Sigmoid colon (tissue), 7 donors: Measurements from ENCODE around the gene TNNT2. TPM values are rescaled to one million over a fixed set of nuclear protein-coding genes. Genes with fewer than 3 reads are reported as not detected.

Source experiments
- DNase-seq: peaks from one replicate; pipeline ENCODE4 v3.0.0-alpha.2; 2019
- H3K27ac ChIP-seq, 4 donors: fragments of 200-600 bp; sonication (generic); one replicate each; pipeline ENCODE4 v1.5.1; 2016 to 2019; ENCODE audit warnings: mild to moderate bottlenecking in 1 of 4
- H3K27me3 ChIP-seq, 3 donors: fragments of 200-600 bp; sonication (generic); one replicate each; pipeline ENCODE4 v1.5.1; 2019; ENCODE audit warnings: mild to moderate bottlenecking in 1 of 3
- H3K36me3 ChIP-seq, 4 donors: fragments of 200-600 bp; sonication (generic); one replicate each; pipeline ENCODE4 v1.5.1; 2016 to 2019
- H3K4me1 ChIP-seq, 4 donors: fragments of 200-600 bp; sonication (generic); one replicate each; pipeline ENCODE4 v1.5.1; 2017 to 2019
- H3K4me3 ChIP-seq, 4 donors: fragments of 200-600 bp; sonication (generic); one replicate each; pipeline ENCODE4 v1.5.1; 2017 to 2019; ENCODE audit warnings: mild to moderate bottlenecking in 2 of 4, moderate library complexity in 1 of 4
- H3K9me3 ChIP-seq, 4 donors: fragments of 200-600 bp in 3 of 4; sonication (generic) in 3 of 4; one replicate each; pipeline versions ENCODE4 v1.5.1 to v1.6.1; 2013 to 2019
- EP300 ChIP-seq, 4 donors: sonication (generic); formaldehyde crosslinking; IDR thresholded peaks; one replicate each; pipeline ENCODE4 v1.6.1; 2017; ENCODE audit warnings: antibody characterized with exemption in 4 of 4
- POLR2A ChIP-seq, 2 donors: fragments of 450-650 bp; IDR thresholded peaks; one replicate each; pipeline ENCODE4 v1.6.1; 2016; ENCODE audit warnings: antibody characterized with exemption in 2 of 2, mild to moderate bottlenecking in 2 of 2, moderate library complexity in 2 of 2
- POLR2AphosphoS5 ChIP-seq, 4 donors: sonication (generic); formaldehyde crosslinking; IDR thresholded peaks; one replicate each; pipeline ENCODE4 v1.6.1; 2017; ENCODE audit warnings: antibody characterized with exemption in 4 of 4
- WGBS, 2 donors: extraction: QIAGEN DNeasy Blood & Tissue Kit; methylation state at CpG; one replicate each; pipeline ENCODE4 v1.1.7; 2013; 5-methylcytosine and 5-hydroxymethylcytosine counted together
- intact Hi-C: fragments of 100-400 bp; cut with DNase I; formaldehyde crosslinking; loops from one replicate; pipeline ENCODE4 v1.15.1; 2023
- polyA plus RNA-seq, 3 donors: library from polyadenylated mRNA; stranded (reverse); fragments of 200-250 nt; gene quantifications; one replicate each; pipeline ENCODE4 v1.2.3, GENCODE V29; 2013
- total RNA-seq, 4 donors: library from RNA; depleted of rRNA; stranded (reverse); fragments of >200 nt; gene quantifications; one replicate each; pipeline ENCODE4 v1.1.0, GENCODE V29; 2016
- TF ChIP-seq, protein P1 (sequence below), 4 experiments: fragments of 450-650 bp in 3 of 4; fragments of 200-600 bp in 1 of 4; IDR thresholded peaks; one replicate each; pipeline ENCODE4 v1.5.1; 2016 to 2019; ENCODE audit warnings: antibody characterized with exemption in 4 of 4, mild to moderate bottlenecking in 3 of 4, moderate library complexity in 2 of 4
- donor health status: healthy with polysubstance abuse.
- donor health status: Bipolar disorder and iron deficiency.
- donor health status: healthy.

Gene TNNT2
- total and polyA plus RNA-seq, 7 donors, result 0.81 to 34.9 (median 3.9) TPM; not detected in 3

GRCh38 chr1:201356701-201357100 is 20.8 kb downstream of the TNNT2 start:
- intact Hi-C loops, result no loop called here
- no peaks in the 10 kb centered on the region for H3K27me3 ChIP-seq
- H3K4me3 ChIP-seq, result no peak overlapping the region
- H3K9me3 ChIP-seq, result no peaks in the 10 kb centered on the region
- 87 to 88% methylated on average over 11 of the region's 11 CpGs for WGBS, 2 donors
- DNase-seq, result no peak
- TF ChIP-seq POLR2AphosphoS5 (IDR thresholded peaks at IDR 0.05) (no peak), EP300 (IDR thresholded peaks at IDR 0.05) (no peak), POLR2A (IDR thresholded peaks at IDR 0.05) (no peak)
- TF ChIP-seq, protein P1, sequence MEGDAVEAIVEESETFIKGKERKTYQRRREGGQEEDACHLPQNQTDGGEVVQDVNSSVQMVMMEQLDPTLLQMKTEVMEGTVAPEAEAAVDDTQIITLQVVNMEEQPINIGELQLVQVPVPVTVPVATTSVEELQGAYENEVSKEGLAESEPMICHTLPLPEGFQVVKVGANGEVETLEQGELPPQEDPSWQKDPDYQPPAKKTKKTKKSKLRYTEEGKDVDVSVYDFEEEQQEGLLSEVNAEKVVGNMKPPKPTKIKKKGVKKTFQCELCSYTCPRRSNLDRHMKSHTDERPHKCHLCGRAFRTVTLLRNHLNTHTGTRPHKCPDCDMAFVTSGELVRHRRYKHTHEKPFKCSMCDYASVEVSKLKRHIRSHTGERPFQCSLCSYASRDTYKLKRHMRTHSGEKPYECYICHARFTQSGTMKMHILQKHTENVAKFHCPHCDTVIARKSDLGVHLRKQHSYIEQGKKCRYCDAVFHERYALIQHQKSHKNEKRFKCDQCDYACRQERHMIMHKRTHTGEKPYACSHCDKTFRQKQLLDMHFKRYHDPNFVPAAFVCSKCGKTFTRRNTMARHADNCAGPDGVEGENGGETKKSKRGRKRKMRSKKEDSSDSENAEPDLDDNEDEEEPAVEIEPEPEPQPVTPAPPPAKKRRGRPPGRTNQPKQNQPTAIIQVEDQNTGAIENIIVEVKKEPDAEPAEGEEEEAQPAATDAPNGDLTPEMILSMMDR (IDR thresholded peaks at IDR 0.05), result no peak
- no peaks in the 10 kb centered on the region for H3K4me1 ChIP-seq
- H3K27ac ChIP-seq, result no peak overlapping the region
- H3K36me3 ChIP-seq, result no peaks in the 10 kb centered on the region

- Histone ChIP-seq H3K27me3 (no peaks in the 10 kb centered on the region), H3K4me3 (no peak overlapping the region), H3K9me3 (no peaks in the 10 kb centered on the region), H3K36me3 (no peaks in the 10 kb centered on the region), H3K27ac (no peak overlapping the region), H3K4me1 (no peaks in the 10 kb centered on the region)
- intact Hi-C loops, result no loop called here
- WGBS, 2 donors, result 92 to 94% methylated on average over 5 of the region's 5 CpGs
- TF ChIP-seq POLR2A (IDR thresholded peaks at IDR 0.05), result no peak
- TF ChIP-seq EP300 (IDR thresholded peaks at IDR 0.05), result no peak
- TF ChIP-seq POLR2AphosphoS5 (IDR thresholded peaks at IDR 0.05), result no peak
- TF ChIP-seq, protein P1 (IDR thresholded peaks at IDR 0.05), result no peak
- DNase-seq, result no peak
These were observed 21.2 kb downstream of the TNNT2 start for GRCh38 chr1:201356236-201356635.

- TF ChIP-seq EP300 (IDR thresholded peaks at IDR 0.05) (no peak), POLR2A (IDR thresholded peaks at IDR 0.05) (no peak), POLR2AphosphoS5 (IDR thresholded peaks at IDR 0.05) (no peak)
- TF ChIP-seq, protein P1 (IDR thresholded peaks at IDR 0.05), result no peak
- no peaks in the 10 kb centered on the region for H3K27me3 ChIP-seq
- H3K4me1 ChIP-seq, result no peaks in the 10 kb centered on the region
- H3K9me3 ChIP-seq, result no peaks in the 10 kb centered on the region
- 89 to 90% methylated on average over 7 of the region's 7 CpGs for WGBS, 2 donors
- intact Hi-C loops, result no loop called here
- no peak overlapping the region for H3K4me3 ChIP-seq
- DNase-seq, result no peak
- H3K36me3 ChIP-seq, result no peaks in the 10 kb centered on the region
- no peak overlapping the region for H3K27ac ChIP-seq
These were observed 22.0 kb downstream of the TNNT2 start for GRCh38 chr1:201355471-201355870.

- intact Hi-C loops, result no loop called here
- H3K4me1 ChIP-seq, result no peaks in the 10 kb centered on the region
These were observed 22.6 kb downstream of the TNNT2 start for GRCh38 chr1:201354901-201355295.

More at GRCh38 chr1:201354901-201355295, 22.6 kb downstream of the TNNT2 start:
- H3K27ac ChIP-seq, result no peak overlapping the region
- no peak for DNase-seq
- H3K4me3 ChIP-seq, result no peak overlapping the region
- no peaks in the 10 kb centered on the region for H3K27me3 ChIP-seq
- WGBS, 2 donors, result 50 to 66% methylated on average over 4 of the region's 4 CpGs
- H3K36me3 ChIP-seq, result no peaks in the 10 kb centered on the region
- H3K9me3 ChIP-seq, result no peaks in the 10 kb centered on the region
- TF ChIP-seq POLR2A (IDR thresholded peaks at IDR 0.05) (no peak), POLR2AphosphoS5 (IDR thresholded peaks at IDR 0.05) (no peak), EP300 (IDR thresholded peaks at IDR 0.05) (no peak)
- TF ChIP-seq, protein P1 (IDR thresholded peaks at IDR 0.05), result no peak
